Ectodermal cell (in vitro differentiated cells): ENCODE data around the gene ZNF792. TPM values are rescaled to one million over a fixed set of nuclear protein-coding genes. Genes with fewer than 3 reads are reported as not detected.
A peak's percentile ranks its signal among the peaks of the same experiment; 100 is the strongest.
"Not testable (repeated sequence)": the region's sequence is repeated elsewhere in the genome, so short reads cannot be mapped to it uniquely, and the experiment has no call there.

Experiments
- H3K27ac ChIP-seq: 2 replicates; pipeline ENCODE4 v1.7.0; 2013; ENCODE audit warnings: mild to moderate bottlenecking, low read depth, low read length; ENCODE audit not compliant: insufficient read depth, poor library complexity, severe bottlenecking
- H3K27me3 ChIP-seq: 2 replicates; pipeline ENCODE4 v1.7.0; 2013; ENCODE audit warnings: mild to moderate bottlenecking, low read length; ENCODE audit not compliant: insufficient read depth, control insufficient read depth, poor library complexity, severe bottlenecking
- H3K36me3 ChIP-seq: one replicate; pipeline ENCODE4 v1.7.0; 2013; ENCODE audit warnings: low read length; ENCODE audit not compliant: control insufficient read depth, insufficient read depth
- H3K4me1 ChIP-seq: one replicate; pipeline ENCODE4 v1.7.0; 2013; ENCODE audit warnings: low read length; ENCODE audit not compliant: control insufficient read depth, insufficient read depth
- H3K4me3 ChIP-seq: 2 replicates; pipeline ENCODE4 v1.7.0; 2013; ENCODE audit warnings: low read depth, low read length, control low read depth; ENCODE audit not compliant: insufficient read depth
- H3K9me3 ChIP-seq: 2 replicates; pipeline ENCODE4 v1.7.0; 2013; ENCODE audit warnings: mild to moderate bottlenecking, low read length, moderate library complexity; ENCODE audit not compliant: control insufficient read depth
- WGBS, 2 experiments: methylation state at CpG; one replicate each; pipeline ENCODE4 v1.1.7; 2013; ENCODE audit warnings: missing lambda C conversion rate in 2 of 2; 5-methylcytosine and 5-hydroxymethylcytosine counted together
- polyA plus RNA-seq, 4 experiments: library from polyadenylated mRNA; stranded (reverse); fragments of 50-300 nt; gene quantifications; one replicate each; pipeline ENCODE4 v1.2.3, GENCODE V29; 2013

The ZNF792 gene
- polyA plus RNA-seq (2013, experiment 1 of 4): 3.5 TPM
- polyA plus RNA-seq (2013, experiment 2 of 4): 3.7 TPM
- 2.9 TPM for polyA plus RNA-seq (2013, experiment 3 of 4)
- 3.0 TPM for polyA plus RNA-seq (2013, experiment 4 of 4)

DNA sequence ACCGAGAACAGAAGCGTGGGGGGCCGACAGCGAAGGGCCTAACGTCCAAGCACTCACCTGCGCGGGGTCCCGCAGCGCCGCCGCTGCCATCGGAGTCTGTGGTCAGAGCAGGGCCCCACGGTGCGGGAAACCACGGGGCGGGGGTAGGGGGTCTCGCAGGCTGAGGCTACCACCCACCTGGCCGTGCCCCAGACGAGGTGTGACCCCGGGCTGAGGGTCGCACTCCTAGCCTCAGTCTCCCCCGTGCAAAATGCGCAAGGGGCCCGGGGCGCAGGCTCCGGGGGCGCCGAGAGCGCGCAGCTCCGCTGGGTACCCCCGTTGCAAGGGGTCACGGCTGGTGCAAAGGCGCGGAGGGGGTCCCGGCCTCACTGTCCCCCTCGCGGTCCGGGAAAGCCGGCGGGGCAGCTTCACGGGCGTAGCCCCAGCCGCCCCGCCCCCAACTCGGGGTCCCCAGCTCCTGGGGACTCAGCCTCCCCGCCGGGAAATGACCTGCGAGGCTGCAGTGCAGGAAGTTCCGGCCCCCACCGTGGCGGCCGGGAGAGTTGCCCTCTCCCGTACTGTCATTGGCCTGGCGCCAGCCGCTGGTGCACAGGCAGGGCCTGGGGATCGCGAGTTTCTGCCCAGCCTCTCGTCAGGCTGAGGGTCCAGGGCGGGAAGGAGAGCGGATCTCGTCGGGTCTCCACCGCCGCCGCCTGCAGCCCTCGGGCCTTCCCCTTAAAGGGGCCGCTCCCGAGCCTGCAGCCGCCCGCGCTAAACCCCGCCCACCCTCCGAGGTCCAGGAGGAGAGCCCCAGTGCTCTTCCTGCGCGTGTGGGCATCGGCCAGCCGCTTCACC, at the start of gene ZNF792:
Gene ZNF792, minus strand, starts transcription at position 657 of the 834 bp plus-strand sequence. Its CDS starts 567 bp downstream, at position 90.
- 0 to 1% methylated on average over 78 of the region's 78 CpGs for WGBS, 2 experiments
- peaks cover 7% of the 10 kb centered on the region for H3K4me1 ChIP-seq
- H3K27ac ChIP-seq: no peak within 1 kb of the TSS
- peaks cover under 1% of the 10 kb centered on the region for H3K9me3 ChIP-seq
- peaks cover 17% of the 10 kb centered on the region for H3K27me3 ChIP-seq
- peak within 1 kb of the TSS; percentile 86 for H3K4me3 ChIP-seq
- H3K36me3 ChIP-seq: peaks cover 4% of the 10 kb centered on the region

DNA sequence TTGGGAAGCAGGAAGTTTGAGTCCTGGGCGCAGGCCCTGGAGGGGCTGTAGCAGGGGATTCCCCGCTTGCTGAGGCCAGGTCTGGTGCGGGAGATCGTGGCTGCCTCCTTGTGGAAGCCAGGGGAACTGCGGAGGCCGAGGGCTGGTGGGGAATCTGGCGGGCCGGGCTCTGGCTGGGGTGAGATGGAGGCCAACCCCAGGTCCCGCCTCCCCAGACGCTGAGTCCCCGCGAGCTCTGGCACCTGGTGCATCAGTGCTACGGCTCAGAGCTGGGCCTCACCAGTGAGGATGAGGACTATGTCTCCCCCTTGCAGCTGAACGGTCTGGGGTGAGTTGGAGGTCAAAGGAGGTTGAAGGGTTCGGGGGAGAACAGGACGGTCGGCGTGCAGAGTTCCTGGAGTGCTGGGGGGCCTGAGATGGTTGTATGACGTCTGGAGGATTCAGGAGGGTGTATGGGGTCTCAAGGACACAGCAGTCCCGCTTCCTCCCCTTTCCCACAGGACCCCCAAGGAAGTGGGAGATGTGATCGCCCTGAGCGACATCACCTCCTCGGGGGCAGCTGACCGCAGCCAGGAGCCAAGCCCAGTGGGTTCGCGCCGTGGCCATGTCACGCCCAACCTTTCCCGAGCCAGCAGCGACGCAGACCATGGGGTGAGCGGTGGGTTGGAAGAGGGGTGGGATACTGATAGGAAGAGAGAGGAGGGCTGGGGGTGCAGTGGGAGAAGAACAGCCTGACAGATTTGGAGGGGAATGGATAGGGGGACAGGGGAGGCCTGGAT, 49.2 kb upstream of the ZNF792 start:
- H3K9me3 ChIP-seq: no peaks in the 10 kb centered on the region
- H3K27ac ChIP-seq: no peak overlapping the region
- 76 to 78% methylated on average over 32 of the region's 32 CpGs for WGBS, 2 experiments
- no peak overlapping the region for H3K4me3 ChIP-seq
- H3K4me1 ChIP-seq: no peaks in the 10 kb centered on the region
- H3K36me3 ChIP-seq: peaks cover 57% of the 10 kb centered on the region
- no peaks in the 10 kb centered on the region for H3K27me3 ChIP-seq

DNA sequence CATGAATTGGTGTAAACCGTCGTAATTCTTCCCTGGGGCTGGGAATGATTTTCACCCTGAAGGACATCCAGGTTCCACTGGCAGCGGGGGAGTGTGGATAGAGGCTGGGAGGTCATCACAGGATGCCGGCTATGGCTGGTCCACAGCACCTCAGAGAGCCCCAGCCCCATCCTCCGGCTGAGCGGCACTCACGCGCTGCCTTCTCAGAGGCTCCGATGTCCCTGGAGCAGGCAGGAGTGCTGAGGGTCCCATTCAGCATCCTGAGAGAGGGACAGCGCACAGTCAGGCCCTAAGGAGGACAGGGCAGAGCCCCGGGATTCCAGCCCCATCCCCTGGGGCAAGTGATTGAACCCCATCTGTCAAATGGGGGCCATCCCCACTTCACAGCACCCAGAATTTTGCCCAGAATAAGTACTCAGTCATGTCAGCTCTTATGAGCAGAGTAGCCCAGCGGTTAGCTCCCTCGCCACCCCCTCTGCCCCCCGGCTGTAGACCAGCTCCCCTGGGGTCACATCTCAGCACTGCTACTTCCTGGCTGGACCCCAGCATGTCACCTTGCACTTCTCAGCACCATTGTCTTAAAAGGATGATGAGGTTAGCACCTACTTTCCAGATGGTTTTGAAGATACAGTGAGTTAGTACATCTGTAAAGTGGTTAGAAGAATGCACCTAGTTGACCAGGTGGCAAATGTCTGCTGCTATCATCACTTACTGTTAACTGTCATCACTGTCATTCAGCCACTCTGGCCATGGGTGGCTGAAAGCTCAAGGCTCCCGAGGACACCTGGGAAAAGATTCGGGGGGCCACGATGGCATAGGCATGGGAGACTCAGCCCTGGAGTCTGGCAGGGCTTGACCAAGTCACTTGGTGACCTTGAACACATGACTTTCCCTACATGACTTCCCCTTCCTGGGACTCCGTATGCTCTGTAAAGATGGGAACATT, 48.0 kb upstream of the ZNF792 start:
- 95% methylated on average over 18 of the region's 18 CpGs for WGBS, 2 experiments
- Histone ChIP-seq H3K4me1 (no peaks in the 10 kb centered on the region), H3K27ac (no peak overlapping the region), H3K4me3 (no peak overlapping the region), H3K9me3 (no peaks in the 10 kb centered on the region), H3K27me3 (no peaks in the 10 kb centered on the region), H3K36me3 (peaks cover 54% of the 10 kb centered on the region)

DNA sequence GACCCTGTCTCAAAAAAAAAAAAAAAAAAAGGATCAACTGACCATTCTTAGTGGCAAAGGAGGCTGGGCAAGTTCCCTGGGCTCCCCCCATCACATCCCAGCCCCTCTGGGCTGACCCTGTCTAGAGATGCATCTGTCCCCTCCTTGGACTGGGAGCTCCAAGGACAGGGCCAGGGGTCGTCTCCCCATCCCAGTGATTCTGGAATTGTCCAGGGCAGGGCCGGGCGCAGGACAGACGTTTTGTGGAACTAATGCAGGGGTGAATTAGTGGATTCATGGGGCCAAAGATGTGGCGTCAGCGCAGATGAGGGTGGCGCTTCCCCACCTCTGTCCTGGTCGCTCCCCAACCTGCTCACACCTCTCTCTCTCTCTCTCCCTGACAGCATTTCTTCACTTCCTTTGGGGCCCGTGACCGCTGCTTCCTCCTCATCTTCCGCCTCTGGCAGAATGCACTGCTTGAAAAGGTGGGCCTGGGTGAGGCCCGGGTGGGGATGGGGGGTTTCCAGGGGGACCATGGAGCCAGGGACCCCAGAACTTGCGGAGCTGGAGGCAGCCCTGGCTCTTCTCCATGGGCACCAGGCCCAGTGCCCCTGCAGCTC, 47.2 kb upstream of the ZNF792 start:
- Histone ChIP-seq H3K4me1 (no peaks in the 10 kb centered on the region), H3K27me3 (no peaks in the 10 kb centered on the region), H3K27ac (no peak overlapping the region), H3K36me3 (peaks cover 50% of the 10 kb centered on the region), H3K4me3 (no peak overlapping the region), H3K9me3 (no peaks in the 10 kb centered on the region)
- 95% methylated on average over 13 of the region's 13 CpGs for WGBS, 2 experiments

DNA sequence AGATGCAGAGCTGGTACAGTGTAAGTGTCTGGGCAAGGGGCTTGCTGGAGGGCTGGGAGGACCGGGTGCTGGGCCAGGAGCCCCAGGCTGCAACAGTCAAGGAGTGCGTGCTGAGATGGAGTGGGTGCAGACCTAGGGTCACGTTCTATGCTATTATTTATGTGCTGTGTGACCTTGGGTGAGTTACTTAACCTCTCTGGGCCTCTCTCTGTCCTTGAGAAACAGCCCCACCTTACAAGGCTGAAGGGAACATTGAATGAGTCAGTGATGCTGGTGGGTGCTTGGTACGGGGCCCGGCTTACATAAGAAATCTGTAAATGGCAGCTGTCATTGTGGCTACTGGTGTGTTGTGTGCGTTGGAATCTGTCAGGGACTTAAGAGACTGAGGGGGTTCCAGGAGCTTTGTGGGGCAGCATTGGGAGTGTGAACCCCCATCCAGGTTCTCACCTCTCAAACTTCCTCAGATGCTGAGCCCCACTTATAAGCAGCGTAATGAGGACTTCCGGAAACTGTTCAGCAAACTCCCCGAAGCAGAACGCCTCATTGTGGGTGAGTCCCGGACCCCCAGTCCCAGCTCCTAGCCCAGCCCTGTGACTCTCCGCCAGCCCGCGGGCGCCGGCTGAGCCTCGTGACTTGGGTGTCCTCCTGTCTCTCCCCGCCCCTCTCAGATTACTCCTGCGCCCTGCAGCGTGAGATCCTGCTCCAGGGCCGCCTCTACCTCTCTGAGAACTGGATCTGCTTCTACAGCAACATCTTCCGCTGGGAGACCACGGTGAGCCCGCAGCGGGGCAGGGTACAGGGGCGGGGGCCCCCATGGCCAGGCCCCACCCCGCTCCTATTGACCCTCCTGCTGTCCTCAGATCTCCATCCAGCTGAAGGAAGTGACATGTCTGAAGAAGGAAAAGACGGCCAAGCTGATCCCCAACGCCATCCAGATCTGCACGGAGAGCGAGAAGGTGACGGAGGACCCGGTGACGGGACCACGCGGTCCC, 45.7 kb upstream of the ZNF792 start:
- H3K27me3 ChIP-seq: no peaks in the 10 kb centered on the region
- H3K4me1 ChIP-seq: no peaks in the 10 kb centered on the region
- no peak overlapping the region for H3K27ac ChIP-seq
- WGBS, 2 experiments: 95% methylated on average over 36 of the region's 36 CpGs
- H3K9me3 ChIP-seq: no peaks in the 10 kb centered on the region
- peaks cover 47% of the 10 kb centered on the region for H3K36me3 ChIP-seq
- no peak overlapping the region for H3K4me3 ChIP-seq

DNA sequence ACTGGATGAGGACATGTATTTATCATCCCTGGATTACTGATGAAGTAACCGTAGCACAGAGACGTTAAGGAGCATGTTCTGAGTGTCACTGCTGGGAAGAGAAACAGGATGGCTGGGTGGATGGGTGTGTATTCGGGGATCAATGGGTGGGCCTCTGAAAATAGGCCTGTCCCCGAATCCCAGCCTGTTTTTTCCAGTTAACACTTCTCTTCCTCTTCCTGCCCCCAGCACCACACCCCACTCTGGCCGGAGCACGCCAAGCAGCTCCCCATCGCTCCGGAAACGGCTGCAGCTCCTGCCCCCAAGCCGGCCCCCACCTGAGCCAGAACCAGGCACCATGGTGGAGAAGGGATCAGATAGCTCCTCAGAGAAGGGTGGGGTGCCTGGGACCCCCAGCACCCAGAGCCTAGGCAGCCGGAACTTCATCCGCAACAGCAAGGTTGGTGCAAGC, 44.9 kb upstream of the ZNF792 start:
- WGBS, 2 experiments: 96 to 98% methylated on average over 12 of the region's 12 CpGs
- no peak overlapping the region for H3K4me3 ChIP-seq
- H3K36me3 ChIP-seq: peaks cover 42% of the 10 kb centered on the region
- no peaks in the 10 kb centered on the region for H3K4me1 ChIP-seq
- no peaks in the 10 kb centered on the region for H3K9me3 ChIP-seq
- H3K27me3 ChIP-seq: no peaks in the 10 kb centered on the region
- no peak overlapping the region for H3K27ac ChIP-seq

DNA sequence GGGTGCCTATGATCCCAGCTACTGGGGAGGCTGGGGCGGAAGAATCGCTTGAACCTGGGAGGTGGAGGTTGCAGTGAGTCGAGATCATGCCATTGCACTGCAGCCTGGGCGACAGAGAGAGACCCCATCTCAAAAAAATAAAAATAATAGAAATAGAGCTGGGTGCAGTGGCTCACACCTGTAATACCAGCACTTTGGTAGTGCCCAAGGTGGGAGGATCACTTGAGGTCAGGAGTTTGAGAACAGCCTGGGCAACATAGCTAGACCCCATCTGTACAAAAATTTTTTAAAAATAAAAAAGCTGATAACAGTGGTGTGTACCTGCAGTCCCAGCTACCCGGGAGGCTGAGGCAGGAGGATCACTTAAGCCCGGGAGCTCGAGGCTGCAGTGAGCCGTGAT, 43.4 kb upstream of the ZNF792 start:
- not testable (repeated sequence) for H3K27me3 ChIP-seq, H3K27ac ChIP-seq, H3K9me3 ChIP-seq, H3K4me3 ChIP-seq, H3K4me1 ChIP-seq
- WGBS, 2 experiments: 86 to 89% methylated on average over 8 of the region's 8 CpGs
- H3K36me3 ChIP-seq: peaks cover 36% of the 10 kb centered on the region

DNA sequence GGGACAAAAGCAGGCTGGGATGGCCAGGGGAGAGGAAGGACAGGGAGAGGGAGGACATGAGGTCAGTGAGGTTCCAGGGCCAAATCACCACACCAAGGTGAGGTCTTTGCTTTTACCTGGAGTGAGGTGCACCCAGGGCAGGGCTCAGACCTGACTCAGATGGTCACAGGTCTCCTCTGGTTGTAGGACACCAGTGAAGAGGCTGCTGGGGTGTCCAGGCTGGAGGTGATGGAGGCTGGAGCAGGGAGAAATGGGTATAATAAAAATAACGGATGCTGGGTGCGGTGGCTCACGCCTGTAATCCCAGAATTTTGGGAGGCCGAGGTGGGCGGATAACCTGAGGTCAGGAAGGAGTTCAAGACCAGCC, 43.0 kb upstream of the ZNF792 start:
- H3K4me1 ChIP-seq: peaks cover 8% of the 10 kb centered on the region
- H3K27ac ChIP-seq: no peak overlapping the region
- no peak overlapping the region for H3K4me3 ChIP-seq
- no peaks in the 10 kb centered on the region for H3K27me3 ChIP-seq
- H3K36me3 ChIP-seq: peaks cover 31% of the 10 kb centered on the region
- WGBS, 2 experiments: 94 to 95% methylated on average over 5 of the region's 5 CpGs
- H3K9me3 ChIP-seq: no peaks in the 10 kb centered on the region
